OCI-LY3 (cell line): ENCODE results near the gene LINGO1.

ENCODE experiments used
- EZH2phosphoT487 ChIP-seq: fragments of 200-600 bp; shearing (Covaris generic); IDR thresholded peaks from 2 replicates; pipeline ENCODE4 v1.6.1; 2018; ENCODE audit warnings: antibody characterized with exemption, mixed run types, low read depth
- TF ChIP-seq, protein P1 (sequence below): fragments of 200-600, 300-600 bp; sonication (generic); IDR thresholded peaks from 2 replicates; pipeline ENCODE4 v1.5.1; 2014; ENCODE audit warnings: antibody characterized with exemption, low read length, low read depth

DNA sequence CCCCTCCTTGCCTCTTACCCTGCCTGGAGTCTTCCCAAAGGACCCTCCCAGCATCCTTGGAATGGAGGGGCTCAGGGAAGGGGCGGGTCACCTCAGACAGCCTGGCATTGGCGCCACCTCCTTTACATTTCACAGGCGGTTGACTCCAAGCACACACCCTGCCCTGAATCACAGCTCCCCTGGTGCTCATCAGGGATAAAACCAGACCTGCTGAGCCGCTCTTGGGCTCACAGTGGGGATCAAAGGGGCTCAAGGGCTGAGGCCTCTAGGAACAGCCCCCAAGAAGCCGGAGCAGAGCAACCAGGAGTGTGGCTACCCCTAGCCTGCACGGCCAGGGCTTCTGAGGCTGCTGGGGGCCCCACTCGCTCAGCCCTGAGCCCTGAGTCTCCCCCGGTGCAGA, 16.6 kb downstream of the LINGO1 start:
- TF ChIP-seq, protein P1, sequence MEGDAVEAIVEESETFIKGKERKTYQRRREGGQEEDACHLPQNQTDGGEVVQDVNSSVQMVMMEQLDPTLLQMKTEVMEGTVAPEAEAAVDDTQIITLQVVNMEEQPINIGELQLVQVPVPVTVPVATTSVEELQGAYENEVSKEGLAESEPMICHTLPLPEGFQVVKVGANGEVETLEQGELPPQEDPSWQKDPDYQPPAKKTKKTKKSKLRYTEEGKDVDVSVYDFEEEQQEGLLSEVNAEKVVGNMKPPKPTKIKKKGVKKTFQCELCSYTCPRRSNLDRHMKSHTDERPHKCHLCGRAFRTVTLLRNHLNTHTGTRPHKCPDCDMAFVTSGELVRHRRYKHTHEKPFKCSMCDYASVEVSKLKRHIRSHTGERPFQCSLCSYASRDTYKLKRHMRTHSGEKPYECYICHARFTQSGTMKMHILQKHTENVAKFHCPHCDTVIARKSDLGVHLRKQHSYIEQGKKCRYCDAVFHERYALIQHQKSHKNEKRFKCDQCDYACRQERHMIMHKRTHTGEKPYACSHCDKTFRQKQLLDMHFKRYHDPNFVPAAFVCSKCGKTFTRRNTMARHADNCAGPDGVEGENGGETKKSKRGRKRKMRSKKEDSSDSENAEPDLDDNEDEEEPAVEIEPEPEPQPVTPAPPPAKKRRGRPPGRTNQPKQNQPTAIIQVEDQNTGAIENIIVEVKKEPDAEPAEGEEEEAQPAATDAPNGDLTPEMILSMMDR = no peak
- TF ChIP-seq EZH2phosphoT487 = no peak
